Prostate gland (tissue), 2 donors: ENCODE results near the gene SUN2. TPM values are rescaled to one million over a fixed set of nuclear protein-coding genes. Genes with fewer than 3 reads are reported as not detected.

Source experiments
- DNase-seq: peaks from one replicate; pipeline ENCODE4 v3.0.0-alpha.2; 2019; ENCODE audit warnings: low spot score
- H3K27ac ChIP-seq, 2 donors: fragments of 200-600 bp; sonication (generic); 2 replicates each; pipeline ENCODE4 v1.5.1; 2017 to 2019
- H3K27me3 ChIP-seq: fragments of 200-600 bp; sonication (generic); replicated peaks from 2 replicates; pipeline ENCODE4 v1.5.1; 2019; ENCODE audit not compliant: insufficient read depth
- H3K36me3 ChIP-seq, 2 donors: fragments of 200-600 bp; sonication (generic); 1 replicate in 1 of 2; 2 replicates in 1 of 2; pipeline versions ENCODE4 v1.5.1 to v1.8.1; 2017 to 2019
- H3K4me1 ChIP-seq: fragments of 200-600 bp; sonication (generic); replicated peaks from 2 replicates; pipeline ENCODE4 v1.5.1; 2019
- H3K4me3 ChIP-seq, 2 donors: fragments of 200-600 bp; sonication (generic); 2 replicates each; pipeline ENCODE4 v1.5.1; 2017 to 2019
- H3K9me3 ChIP-seq: fragments of 200-600 bp; sonication (generic); 2 replicates; pipeline ENCODE4 v1.5.1; 2017
- CTCF ChIP-seq, 4 experiments: fragments of 200-600 bp in 2 of 4; fragments of 450-650 bp in 2 of 4; sonication (generic) in 2 of 4; IDR thresholded peaks; 1 replicate in 3 of 4; 2 replicates in 1 of 4; pipeline ENCODE4 v1.5.1; 2016 to 2019; ENCODE audit warnings: antibody characterized with exemption in 4 of 4, mild to moderate bottlenecking in 2 of 4, moderate library complexity in 2 of 4
- POLR2A ChIP-seq: fragments of 450-650 bp; IDR thresholded peaks from one replicate; pipeline ENCODE4 v1.6.1; 2016; ENCODE audit warnings: antibody characterized with exemption, mild to moderate bottlenecking
- POLR2AphosphoS5 ChIP-seq: sonication (generic); formaldehyde crosslinking; IDR thresholded peaks from one replicate; pipeline ENCODE4 v1.6.1; 2017; ENCODE audit warnings: antibody characterized with exemption
- WGBS: methylation state at CpG from one replicate; pipeline ENCODE4 v1.1.5; 2018; 5-methylcytosine and 5-hydroxymethylcytosine counted together
- intact Hi-C: fragments of 100-400 bp; cut with DNase I; formaldehyde crosslinking; loops from one replicate; pipeline ENCODE4 v1.14.2; 2022
- total RNA-seq, 2 donors: library from RNA; depleted of rRNA; stranded (reverse); fragments of >200 nt; gene quantifications; one replicate each; pipeline ENCODE4 v1.1.0, GENCODE V29; 2016

Gene SUN2
- total RNA-seq, 2 donors from 2014 or later, result 401 to 445 TPM

DNA sequence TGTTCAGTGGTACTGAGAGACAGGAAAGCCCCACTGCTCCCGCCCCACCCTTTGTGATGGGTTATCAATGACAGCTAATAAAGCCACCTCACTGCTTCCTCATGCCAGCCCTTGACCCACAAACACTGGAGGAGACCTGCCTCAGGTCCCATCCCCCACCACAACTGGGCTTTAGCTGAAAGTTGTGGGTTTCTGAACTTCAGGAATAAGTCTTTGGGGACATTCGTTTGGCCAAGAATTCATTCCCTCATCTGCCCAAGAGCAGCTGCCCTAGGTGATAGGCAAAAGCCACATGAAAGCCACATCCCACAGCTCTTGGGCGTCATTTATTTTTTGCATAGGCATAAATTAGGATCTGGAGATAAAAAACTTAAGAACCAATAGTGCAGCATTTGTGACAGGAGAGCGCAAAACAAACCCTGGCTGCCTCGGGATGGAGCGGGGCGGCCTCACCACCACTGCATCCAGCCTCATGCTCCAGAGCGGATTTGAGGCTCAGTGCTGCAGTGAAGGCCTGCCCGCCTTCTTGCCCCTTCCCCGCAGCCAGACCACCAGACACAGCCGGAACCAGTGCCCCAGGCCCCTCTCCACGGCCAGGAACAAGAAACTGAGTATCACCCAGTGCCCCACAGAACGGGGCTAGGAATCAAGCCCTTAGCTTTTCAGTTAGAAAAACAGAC, 21.2 kb downstream of the SUN2 start:
- peak overlapping the region; percentile 66 to 82 for H3K27ac ChIP-seq
- no peak overlapping the region for H3K4me3 ChIP-seq
- TF ChIP-seq POLR2AphosphoS5, result no peak
- TF ChIP-seq CTCF (IDR thresholded peaks at IDR 0.05), result no peak
- H3K9me3 ChIP-seq, result no peaks in the 10 kb centered on the region
- H3K36me3 ChIP-seq, result peaks cover 32 to 47% of the 10 kb centered on the region in 2 donors
- intact Hi-C loops, result loop anchor here (5.0 kb wide), 1 partner anchor 52 kb away; the partner anchor contains the start of gene TOMM22
- no peaks in the 10 kb centered on the region for H3K27me3 ChIP-seq
- H3K4me1 ChIP-seq, result peaks cover 8% of the 10 kb centered on the region
- DNase-seq, result no peak
- WGBS, result 83% methylated on average over 13 of the region's 13 CpGs

- no peak overlapping the region for H3K4me3 ChIP-seq
- peaks cover 8% of the 10 kb centered on the region for H3K4me1 ChIP-seq
- TF ChIP-seq CTCF (IDR thresholded peaks at IDR 0.05) (no peak), POLR2AphosphoS5 (peak; percentile 52), POLR2A (no peak)
- no peaks in the 10 kb centered on the region for H3K27me3 ChIP-seq
- intact Hi-C loops, result loop anchor here (5.0 kb wide), 1 partner anchor 52 kb away; the partner anchor contains the start of gene TOMM22
- no peaks in the 10 kb centered on the region for H3K9me3 ChIP-seq
- peak overlapping the region; percentile 66 to 82 for H3K27ac ChIP-seq
- WGBS, result 28% methylated on average over 8 of the region's 8 CpGs
- peak; percentile 67 for DNase-seq
- H3K36me3 ChIP-seq, result peaks cover 32 to 47% of the 10 kb centered on the region in 2 donors
Observed at GRCh38 chr22:38733724-38734381, 21.9 kb downstream of the SUN2 start.

GRCh38 chr22:38733329-38733723, 22.5 kb downstream of the SUN2 start:
- H3K36me3 ChIP-seq, result peaks cover 32 to 47% of the 10 kb centered on the region in 2 donors
- H3K27me3 ChIP-seq, result no peaks in the 10 kb centered on the region
- H3K9me3 ChIP-seq, result no peaks in the 10 kb centered on the region
- H3K4me3 ChIP-seq, result no peak overlapping the region
- peaks cover 8% of the 10 kb centered on the region for H3K4me1 ChIP-seq
- TF ChIP-seq CTCF (IDR thresholded peaks at IDR 0.05) (peak; percentile 51 to 78 (median 65)), POLR2A (no peak), POLR2AphosphoS5 (no peak)
- DNase-seq, result no peak
- intact Hi-C loops, result loop anchor here (5.0 kb wide), 1 partner anchor 51 kb away; the partner anchor contains the start of gene TOMM22
- WGBS, result 29% methylated on average over 4 of the region's 4 CpGs
- peak overlapping the region; percentile 66 to 82 for H3K27ac ChIP-seq

DNA sequence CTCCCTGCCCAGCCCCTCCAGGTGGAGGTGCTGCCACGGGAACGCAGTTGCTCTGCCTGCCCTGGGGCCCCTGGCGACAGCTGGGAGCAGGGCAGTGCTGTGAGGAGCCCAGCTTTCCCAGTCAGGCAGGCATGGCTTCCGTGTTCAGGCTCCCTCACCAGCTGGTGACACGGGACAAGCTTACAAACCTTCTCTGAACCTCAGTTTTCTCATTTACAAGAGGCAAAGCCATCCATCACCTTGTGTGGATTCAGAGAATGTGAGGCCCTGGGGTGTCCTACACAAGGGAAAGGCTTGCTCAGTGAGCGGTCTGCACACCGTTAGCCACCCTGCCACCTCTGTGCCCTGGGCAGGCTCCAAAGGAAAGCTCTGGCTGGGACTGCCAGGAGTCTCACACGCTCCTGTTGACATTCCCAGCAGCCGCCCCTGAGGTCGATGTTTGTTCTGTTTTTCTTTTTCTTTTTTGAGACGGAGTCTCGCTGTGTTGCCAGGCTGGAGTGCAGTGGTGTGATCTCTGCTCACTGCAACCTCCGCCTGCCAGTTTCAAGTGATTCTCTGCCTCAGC, 23.5 kb downstream of the SUN2 start:
- Histone ChIP-seq H3K4me3 (no peak overlapping the region), H3K36me3 (peaks cover 32 to 48% of the 10 kb centered on the region in 2 donors), H3K27me3 (no peaks in the 10 kb centered on the region), H3K4me1 (peaks cover 8% of the 10 kb centered on the region), H3K9me3 (no peaks in the 10 kb centered on the region), H3K27ac (peak overlapping the region; percentile 66 to 82)
- no peak for DNase-seq
- no peak for TF ChIP-seq POLR2A
- TF ChIP-seq CTCF (IDR thresholded peaks at IDR 0.05), result peak in 1 of 4 experiments; percentile 28
- peak; percentile 18 for TF ChIP-seq POLR2AphosphoS5
- intact Hi-C loops, result loop anchor here (5.0 kb wide), 1 partner anchor 50 kb away; the partner anchor contains the start of gene TOMM22
- WGBS, result 28% methylated on average over 13 of the region's 13 CpGs
